Lower lobe of right lung (tissue), 2 donors: ENCODE measurements around the gene KLRK1. TPM values are rescaled to one million over a fixed set of nuclear protein-coding genes. Genes with fewer than 3 reads are reported as not detected.
"Not testable (repeated sequence)": the region's sequence is repeated elsewhere in the genome, so short reads cannot be mapped to it uniquely, and the experiment has no call there.

Source experiments
- ATAC-seq, 2 donors: fragments of 200-7000 bp; cut with Tn5 transposase; one replicate each; pipeline ENCODE4 v1.9.1; 2020 to 2022; ENCODE audit warnings: mild to moderate bottlenecking in 2 of 2, moderate library complexity in 2 of 2
- DNase-seq: peaks from one replicate; pipeline ENCODE4 v3.0.0-alpha.2; 2020
- H3K27ac ChIP-seq: fragments of 200-600 bp; one replicate; pipeline ENCODE4 v1.8.0; 2022
- H3K27me3 ChIP-seq: fragments of 200-600 bp; one replicate; pipeline ENCODE4 v1.8.0; 2022; ENCODE audit warnings: low read depth
- H3K36me3 ChIP-seq: fragments of 200-600 bp; one replicate; pipeline ENCODE4 v1.8.0; 2022; ENCODE audit warnings: mild to moderate bottlenecking
- H3K4me1 ChIP-seq: fragments of 200-600 bp; one replicate; pipeline ENCODE4 v1.8.0; 2022
- H3K4me3 ChIP-seq: fragments of 200-600 bp; one replicate; pipeline ENCODE4 v1.8.0; 2022; ENCODE audit warnings: mild to moderate bottlenecking
- H3K9me3 ChIP-seq: fragments of 200-600 bp; one replicate; pipeline ENCODE4 v1.8.0; 2022
- CTCF ChIP-seq: fragments of 200-600 bp; IDR thresholded peaks from one replicate; pipeline ENCODE4 v1.8.0; 2022; ENCODE audit warnings: antibody characterized with exemption, mild to moderate bottlenecking
- intact Hi-C: fragments of 100-400 bp; cut with DNase I; formaldehyde crosslinking; loops from one replicate; pipeline ENCODE4 v1.11.0; 2022
- total RNA-seq: library from RNA; stranded (reverse); fragmentation: NEBNext Ultra II Directional; extraction: Animal tissue kit (Norgen Biotek cat#: 25700); gene quantifications from one replicate; pipeline ENCODE4 v1.2.1, GENCODE V29; 2021
- donor health status: DM: no; HTN: yes; CAD: no; lungs with severe emphysema.

Gene KLRK1
- total RNA-seq, 1 donor from 2014 or later = 7.5 TPM

- Histone ChIP-seq H3K36me3 (no peaks in the 10 kb centered on the region), H3K4me3 (no peak overlapping the region), H3K27ac (no peak overlapping the region), H3K4me1 (peaks cover 4% of the 10 kb centered on the region), H3K27me3 (no peaks in the 10 kb centered on the region), H3K9me3 (no peaks in the 10 kb centered on the region)
- intact Hi-C loops = no loop called here
- DNase-seq (no peak), ATAC-seq (no peak)
- TF ChIP-seq CTCF = no peak
Measured at GRCh38 chr12:10358131-10358530, 31.7 kb downstream of the KLRK1 start.

- ATAC-seq (peak in 1 of 2 donors; percentile 12), DNase-seq (no peak)
- TF ChIP-seq CTCF = no peak
- no peak overlapping the region for H3K27ac ChIP-seq
- H3K9me3 ChIP-seq = no peaks in the 10 kb centered on the region
- no peaks in the 10 kb centered on the region for H3K4me1 ChIP-seq
- no peak overlapping the region for H3K4me3 ChIP-seq
- intact Hi-C loops = no loop called here
- H3K36me3 ChIP-seq = no peaks in the 10 kb centered on the region
- H3K27me3 ChIP-seq = no peaks in the 10 kb centered on the region
Measured at GRCh38 chr12:10354502-10354901, 35.3 kb downstream of the KLRK1 start.

- ATAC-seq (no peak), DNase-seq (no peak)
- no peaks in the 10 kb centered on the region for H3K9me3 ChIP-seq
- no peak overlapping the region for H3K27ac ChIP-seq
- no peaks in the 10 kb centered on the region for H3K36me3 ChIP-seq
- H3K27me3 ChIP-seq = no peaks in the 10 kb centered on the region
- intact Hi-C loops = no loop called here
- no peaks in the 10 kb centered on the region for H3K4me1 ChIP-seq
- no peak overlapping the region for H3K4me3 ChIP-seq
- no peak for TF ChIP-seq CTCF
Measured at GRCh38 chr12:10354071-10354470, 35.8 kb downstream of the KLRK1 start.

- H3K9me3 ChIP-seq, DNase-seq, H3K36me3 ChIP-seq, H3K27ac ChIP-seq, H3K4me1 ChIP-seq, intact Hi-C loops, ATAC-seq, H3K4me3 ChIP-seq, H3K27me3 ChIP-seq: not testable (repeated sequence)
Measured at GRCh38 chr12:10351457-10351856, 38.4 kb downstream of the KLRK1 start.

GRCh38 chr12:10341892-10342509 lies 47.8 kb downstream of the KLRK1 start:
- Histone ChIP-seq H3K9me3 (no peaks in the 10 kb centered on the region), H3K4me3 (no peak overlapping the region), H3K27me3 (no peaks in the 10 kb centered on the region), H3K36me3 (no peaks in the 10 kb centered on the region), H3K4me1 (no peaks in the 10 kb centered on the region), H3K27ac (no peak overlapping the region)
- TF ChIP-seq CTCF = no peak
- ATAC-seq (no peak), DNase-seq (no peak)
- intact Hi-C loops = no loop called here

- H3K27me3 ChIP-seq, H3K4me3 ChIP-seq, H3K9me3 ChIP-seq, H3K36me3 ChIP-seq, intact Hi-C loops, ATAC-seq, H3K27ac ChIP-seq, DNase-seq, H3K4me1 ChIP-seq: not testable (repeated sequence)
Measured at GRCh38 chr12:10340946-10341345, 48.9 kb downstream of the KLRK1 start.
